Stimulated activated CD8-positive, alpha-beta memory T cell treated with anti-CD3 and anti-CD28 coated beads, Interleukin-12 subunit alpha, Interleukin-12 subunit beta, amount 100 ng/mL, for 4 hours (primary cell): Measurements from ENCODE around the gene NSUN3.
"Not testable (repeated sequence)": the region's sequence is repeated elsewhere in the genome, so short reads cannot be mapped to it uniquely, and the experiment has no call there.

Source experiments
- DNase-seq: peaks from one replicate; pipeline ENCODE4 v3.0.0-alpha.2; 2020; ENCODE audit warnings: low read depth

Gene NSUN3

DNA sequence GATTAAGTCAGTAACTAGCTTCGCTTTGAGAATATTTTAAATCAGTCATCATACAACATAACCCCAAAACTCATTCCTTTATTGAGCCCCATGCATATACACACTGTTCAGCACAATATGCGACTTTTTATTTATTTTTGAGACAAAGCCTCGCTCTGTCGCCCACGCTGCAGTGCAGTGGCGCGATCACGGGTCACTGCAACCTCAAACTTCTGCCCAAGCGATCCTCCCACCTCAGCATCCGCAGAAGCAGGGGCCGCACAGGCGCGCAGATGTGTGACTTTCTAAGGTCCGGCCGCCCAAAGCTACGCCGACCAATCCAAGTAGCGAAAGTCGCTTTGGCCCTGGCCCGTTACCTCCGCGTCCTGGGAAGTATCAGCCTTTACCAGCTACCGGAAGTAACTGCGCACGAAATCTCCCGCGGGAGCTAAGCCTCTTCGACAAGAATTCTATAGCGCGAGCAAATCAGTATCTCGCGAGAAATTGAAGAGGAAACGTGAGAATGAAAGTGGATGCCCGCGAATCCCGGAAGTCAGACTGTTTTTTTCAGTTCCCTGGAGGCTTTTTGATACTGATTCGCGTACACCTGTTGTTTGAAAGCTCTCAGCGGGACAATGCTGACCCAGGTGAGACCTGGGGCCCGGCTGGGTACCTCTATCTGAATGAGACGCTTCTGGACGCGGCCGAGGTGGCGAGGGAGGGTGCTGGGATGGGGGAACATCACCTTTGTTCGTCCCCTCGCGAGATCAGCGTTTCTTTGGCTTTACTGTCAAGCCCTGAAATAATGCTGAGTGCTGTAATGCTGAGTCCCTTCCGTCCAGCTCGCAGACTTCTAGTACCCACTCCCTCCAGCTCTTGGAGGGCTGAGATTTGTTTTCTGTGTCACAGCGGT lies at the start of gene NSUN3, which contains the start of gene DHFR2:
Gene NSUN3 (plus strand): TSS at position 549 of the 892 bp plus-strand sequence. CDS start 66 bp downstream, at position 615.
Gene DHFR2 (minus strand): TSS at position 404 of the 892 bp plus-strand sequence. CDS start 1,405 bp downstream, outside the sequence.
- DNase-seq: peak; percentile 66

DNA sequence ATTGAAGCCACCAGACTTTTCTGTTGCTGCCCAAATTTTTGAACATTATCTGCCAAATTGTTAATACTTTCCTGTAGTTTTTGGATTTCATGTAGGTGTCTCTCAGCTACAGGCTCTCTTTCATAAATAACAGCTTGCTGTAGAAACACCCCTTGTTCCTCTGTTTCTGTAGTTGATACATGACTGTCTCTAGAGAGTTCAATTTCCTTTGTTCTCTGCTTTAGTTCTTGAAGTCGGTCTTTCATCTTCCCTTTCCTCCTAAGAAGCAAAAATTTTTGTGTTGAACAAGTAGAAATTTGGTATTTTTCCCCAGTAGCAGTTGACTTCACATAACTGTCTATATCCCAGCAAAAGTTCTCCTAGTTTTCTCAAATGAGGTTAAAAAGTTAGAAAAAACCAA lies 47.8 kb upstream of the NSUN3 start:
- no peak for DNase-seq

DNA sequence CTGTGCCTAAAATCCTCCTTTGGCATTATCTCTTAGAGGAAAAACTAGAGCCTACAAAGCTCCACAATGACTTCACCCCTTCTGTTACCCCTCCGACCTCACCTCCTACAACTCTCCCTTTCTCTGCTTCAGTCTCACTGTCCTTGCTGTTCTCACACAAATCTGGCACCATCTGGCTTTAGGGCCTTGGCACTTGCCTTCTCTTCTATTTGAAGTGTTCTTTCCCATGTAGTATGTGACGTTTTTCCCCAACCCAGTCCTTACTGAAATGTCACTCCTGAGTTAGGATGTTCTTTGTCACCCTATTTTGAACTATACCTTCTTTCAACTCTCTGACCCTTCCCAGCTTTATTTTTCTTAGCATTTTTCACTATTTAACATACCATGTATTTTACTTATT lies 43.2 kb upstream of the NSUN3 start:
- DNase-seq: no peak

DNA sequence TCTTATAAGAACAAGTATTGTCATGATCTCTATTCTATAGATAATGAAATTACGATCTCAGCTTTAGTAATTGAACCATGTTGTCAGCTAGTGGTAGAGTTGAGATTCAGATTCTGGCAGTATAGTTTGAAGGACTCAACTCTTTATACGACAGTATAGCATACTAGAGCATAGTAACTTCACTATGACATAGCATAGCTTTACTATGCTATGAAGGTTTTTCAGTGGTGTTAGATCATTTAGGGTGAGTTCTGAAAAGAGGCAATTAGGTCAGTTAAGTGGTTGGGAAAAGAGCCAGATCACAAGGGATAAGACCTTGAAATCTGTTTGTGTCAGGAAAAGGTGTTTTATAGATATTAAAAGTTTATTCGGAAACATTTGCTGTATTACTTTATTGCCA lies 42.6 kb upstream of the NSUN3 start:
- DNase-seq: no peak

DNA sequence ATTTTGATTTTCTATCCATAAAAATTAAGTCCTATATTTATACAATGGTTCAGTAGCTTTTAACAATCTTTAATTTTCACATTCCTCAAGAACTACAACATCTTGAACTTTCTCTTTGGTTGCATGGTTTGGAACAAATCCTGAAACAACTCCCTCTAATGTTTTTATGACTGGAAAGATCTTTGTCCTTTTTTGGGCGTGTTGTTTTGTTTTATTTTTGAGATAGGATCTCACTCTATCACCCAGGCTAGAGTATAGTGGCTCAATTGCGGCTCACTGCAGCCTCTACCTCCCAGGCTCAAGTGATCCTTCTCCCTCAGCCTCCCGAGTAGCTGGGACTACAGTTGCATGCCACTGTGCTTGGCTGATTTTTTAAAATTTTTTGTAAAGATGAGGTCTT lies 38.5 kb upstream of the NSUN3 start:
- DNase-seq: no peak

DNA sequence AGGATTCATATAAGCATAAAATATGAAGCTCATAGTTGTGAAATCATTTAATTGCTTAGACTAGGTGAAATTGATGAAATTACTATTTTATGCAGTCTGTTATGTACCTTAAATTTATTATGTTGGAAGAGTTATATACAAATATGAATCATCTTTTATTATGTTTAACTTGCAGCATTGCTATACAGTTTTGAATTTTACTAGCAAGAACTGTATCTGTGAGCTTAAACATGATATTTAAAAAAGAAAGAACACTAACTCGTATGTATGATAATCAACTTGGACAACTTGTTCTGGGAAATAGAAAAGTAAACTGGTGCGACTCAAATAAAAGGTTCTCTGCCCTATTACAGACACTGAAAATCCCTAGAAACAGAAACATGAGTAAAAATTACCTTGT lies 36.2 kb upstream of the NSUN3 start:
- no peak for DNase-seq

DNA sequence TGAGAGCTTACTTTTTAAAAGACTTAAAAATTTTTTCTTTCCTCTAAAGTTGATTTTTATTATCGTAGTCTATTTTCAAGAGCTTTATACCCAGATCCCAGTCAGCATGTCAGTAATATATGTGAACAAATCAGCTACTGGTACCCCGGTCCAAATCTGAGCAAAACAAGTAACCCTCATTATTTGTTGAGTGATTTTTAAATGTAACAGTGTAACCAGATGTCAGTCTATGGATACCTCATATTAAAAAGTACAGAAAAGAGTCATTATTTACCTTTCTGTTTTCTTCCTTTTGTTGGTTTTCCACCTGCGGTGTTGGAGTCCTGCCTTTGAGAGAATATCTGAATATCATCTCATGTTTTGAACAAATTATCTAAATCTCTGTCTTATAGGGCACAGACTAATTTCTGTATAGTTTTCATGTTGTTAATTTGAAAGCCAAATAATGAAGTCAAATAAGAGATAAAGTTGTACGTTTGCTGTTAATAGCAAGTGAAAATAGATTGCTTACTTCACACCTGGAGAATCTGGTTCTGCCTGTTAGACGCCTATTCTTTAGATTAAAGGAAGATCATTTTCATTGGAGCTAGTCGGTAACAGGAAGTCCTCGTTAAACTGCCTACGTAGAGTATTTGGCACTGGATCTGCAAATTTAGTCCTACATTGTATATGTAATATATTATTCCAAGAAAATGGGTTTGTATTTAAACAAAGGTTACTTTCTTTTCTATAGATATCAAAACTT lies 34.6 kb upstream of the NSUN3 start, which contains the start of gene STX19:
Gene STX19 (minus strand): TSS at position 505 of the 745 bp plus-strand sequence. CDS start 13,328 bp downstream, outside the sequence.
- DNase-seq: no peak

DNA sequence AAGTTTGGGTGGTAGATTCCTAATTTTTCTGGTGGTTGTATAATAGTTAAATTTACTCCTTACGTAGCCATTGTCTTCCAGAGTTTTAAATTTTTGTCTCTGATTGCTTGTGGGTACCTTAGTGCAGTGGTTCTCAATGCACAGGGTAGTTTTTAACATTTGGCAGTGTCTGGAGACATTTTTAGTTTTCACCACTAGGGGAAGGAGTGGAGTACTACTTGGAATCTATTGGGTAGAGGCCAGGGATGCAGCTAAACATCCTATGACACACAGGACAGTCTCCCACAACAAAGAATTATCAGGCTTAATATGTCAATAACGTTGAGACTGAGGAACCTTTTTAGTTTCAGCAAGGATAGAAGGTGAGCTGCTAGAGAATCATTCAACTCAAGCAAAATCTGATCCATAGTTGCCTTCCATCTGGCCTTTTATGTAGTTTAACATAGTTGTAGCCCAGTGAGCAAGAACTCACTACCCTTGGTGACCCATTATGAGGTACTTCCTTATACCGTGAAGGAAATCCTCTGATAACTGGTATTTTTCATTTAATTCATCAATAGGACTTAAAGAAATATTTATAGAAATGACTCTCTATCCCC lies 25.9 kb upstream of the NSUN3 start:
- DNase-seq: no peak

DNA sequence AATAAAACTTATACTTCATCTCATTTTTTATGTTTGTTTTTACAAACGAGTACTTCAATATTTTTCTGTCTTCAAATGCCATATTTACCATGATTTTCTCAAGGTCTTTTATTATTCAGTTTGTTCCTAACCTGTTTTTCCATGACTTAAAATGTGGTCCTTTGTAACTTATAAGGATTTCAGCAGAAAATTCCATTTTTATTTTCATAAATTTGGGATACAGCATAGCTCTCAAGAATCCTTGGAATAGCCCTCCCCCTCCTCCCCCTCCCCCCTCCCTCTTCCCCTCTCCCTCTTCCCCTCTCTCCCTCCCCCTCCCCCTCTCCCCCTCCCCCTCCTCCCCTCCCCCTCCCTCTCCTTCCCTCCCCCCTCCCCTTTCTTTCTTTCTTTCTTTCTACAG lies 19.6 kb upstream of the NSUN3 start:
- DNase-seq: no peak

DNA sequence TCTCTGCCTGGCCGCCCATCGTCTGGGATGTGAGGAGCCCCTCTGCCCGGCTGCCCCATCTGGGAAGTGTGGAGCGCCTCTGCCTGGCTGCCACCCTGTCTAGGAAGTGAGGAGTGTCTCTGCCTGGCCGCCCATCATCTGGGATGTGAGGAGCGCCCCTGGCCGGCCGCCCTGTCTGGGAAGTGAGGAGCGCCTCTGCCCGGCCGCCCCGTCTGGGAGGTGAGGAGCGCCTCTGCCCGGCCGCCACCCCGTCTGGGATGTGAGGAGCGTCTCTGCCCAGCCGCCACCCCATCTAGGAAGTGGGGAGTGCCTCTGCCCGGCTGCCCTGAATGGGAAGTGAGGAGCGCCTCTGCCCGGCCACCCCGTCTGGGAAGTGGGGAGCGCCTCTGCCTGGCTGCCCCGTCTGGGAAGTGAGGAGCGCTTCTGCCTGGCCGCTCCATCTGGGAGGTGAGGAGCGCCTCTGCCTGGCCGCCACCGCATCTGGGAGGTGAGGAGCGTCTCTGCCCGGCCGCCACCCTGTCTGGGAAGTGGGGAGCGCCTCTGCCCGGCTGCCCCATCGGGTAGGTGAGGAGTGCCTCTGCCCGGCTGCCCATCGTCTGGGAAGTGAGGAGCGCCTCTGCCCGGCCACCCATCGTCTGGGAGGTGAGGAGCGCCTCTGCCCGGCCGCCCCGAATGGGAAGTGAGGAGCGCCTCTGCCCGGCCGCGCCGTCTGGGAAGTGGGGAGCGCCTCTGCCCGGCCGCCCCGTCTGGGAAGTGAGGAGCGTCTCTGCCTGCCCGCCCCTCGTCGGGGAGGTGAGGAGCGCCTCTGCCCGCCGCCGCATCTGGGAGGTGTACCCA lies 18.5 kb upstream of the NSUN3 start:
- not testable (repeated sequence) for DNase-seq

DNA sequence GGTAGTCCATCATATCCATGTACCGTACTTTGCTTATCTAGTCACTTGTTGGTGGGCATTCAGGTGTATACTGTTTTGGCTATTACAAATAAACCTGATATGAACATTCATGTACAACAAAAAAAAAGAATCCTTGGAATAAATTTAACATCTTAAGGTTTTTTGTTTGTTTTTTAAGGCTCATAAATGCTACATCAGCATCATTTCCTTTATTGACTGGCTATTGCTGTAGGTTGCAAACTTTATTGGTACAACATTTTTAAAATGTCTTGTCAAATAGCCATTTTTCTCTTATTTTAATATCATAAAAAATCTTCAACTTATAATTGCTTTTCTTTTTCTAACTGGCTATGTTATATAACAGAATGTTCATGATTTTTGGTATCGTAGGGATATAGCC lies 16.3 kb upstream of the NSUN3 start:
- DNase-seq: no peak

DNA sequence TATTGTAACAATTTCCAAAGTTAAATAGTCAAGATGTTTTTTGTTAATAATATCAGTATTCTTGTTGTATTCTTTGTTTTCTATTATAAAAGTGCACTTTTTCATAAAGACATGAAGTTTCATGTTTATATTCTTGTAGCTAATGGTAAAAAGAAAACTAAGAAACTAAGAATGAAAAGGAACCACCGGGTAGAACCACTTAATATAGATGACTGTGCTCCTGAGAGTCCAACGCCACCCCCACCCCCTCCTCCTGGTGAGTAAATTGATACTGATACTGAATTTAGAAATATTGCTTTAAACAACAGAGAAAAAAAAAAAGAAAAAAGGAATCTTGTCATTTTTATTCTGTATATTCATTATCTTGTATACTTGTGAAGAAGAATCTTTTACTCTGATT lies 13.6 kb upstream of the NSUN3 start:
- no peak for DNase-seq

DNA sequence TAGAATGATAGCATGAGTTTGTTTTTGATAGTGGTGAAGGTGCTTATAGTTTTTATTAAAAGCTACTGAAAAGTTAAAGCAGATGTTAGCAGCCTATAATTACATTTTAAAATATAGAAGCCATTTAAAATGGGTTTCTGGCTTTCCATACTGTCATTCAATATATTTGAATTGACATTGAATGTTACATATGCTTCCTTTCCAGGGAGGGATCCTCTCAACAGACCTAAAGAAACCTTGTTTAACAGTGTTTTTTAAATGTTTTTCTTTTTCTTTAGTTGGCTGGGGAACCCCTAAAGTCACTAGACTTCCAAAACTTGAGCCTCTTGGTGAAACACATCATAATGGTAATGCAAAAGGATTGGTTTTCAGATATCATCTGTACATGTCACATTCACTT lies 12.3 kb upstream of the NSUN3 start:
- no peak for DNase-seq

DNA sequence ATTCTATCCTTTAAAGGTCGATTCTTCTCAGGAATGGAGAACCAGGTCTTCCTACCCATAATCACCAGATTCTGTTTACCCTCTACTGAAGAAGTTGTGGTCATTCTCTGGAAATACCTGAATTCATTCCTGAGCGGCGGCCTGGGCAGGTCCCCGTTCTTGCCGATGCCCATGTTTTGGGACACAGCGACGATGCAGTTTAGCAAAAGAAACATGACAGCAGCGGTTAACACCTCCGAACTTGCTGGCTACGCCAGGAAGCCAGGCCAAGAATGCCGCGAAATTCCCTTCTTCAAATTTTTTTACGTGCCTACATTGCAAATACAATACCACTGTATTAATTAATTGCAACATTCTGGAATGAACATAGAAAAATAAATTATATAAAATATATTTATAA lies 1.6 kb upstream of the NSUN3 start:
- no peak for DNase-seq

DNA sequence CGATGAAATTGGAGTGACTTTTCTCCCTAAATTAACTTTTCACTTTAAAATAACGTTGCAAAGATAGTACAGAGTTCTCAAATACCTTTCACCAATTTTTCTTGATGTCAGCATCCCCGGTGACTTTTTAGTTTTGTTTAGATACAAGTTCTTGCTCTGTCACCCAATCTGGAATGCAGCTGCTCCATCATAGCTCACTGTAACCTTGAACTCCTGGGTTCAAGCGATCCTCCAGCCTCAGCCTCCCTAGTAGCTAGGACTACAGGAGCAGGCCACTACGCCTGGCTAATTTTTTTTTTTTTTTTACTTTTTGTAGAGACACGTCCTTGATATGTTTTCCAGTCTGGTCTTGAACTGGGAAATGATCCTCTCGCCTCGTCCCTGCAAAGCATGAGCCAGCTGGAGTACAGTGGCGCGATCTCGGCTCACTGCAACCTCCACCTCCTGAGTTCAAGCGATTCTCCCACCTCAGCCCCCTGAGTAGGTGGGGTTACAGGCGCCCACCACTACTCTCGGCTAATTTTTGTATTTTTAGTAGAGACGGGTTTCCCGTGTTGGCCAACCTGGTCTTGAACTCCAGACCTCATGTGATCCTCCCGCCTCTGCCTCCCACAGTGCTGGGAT lies 747 bp downstream of the NSUN3 start:
- no peak for DNase-seq

DNA sequence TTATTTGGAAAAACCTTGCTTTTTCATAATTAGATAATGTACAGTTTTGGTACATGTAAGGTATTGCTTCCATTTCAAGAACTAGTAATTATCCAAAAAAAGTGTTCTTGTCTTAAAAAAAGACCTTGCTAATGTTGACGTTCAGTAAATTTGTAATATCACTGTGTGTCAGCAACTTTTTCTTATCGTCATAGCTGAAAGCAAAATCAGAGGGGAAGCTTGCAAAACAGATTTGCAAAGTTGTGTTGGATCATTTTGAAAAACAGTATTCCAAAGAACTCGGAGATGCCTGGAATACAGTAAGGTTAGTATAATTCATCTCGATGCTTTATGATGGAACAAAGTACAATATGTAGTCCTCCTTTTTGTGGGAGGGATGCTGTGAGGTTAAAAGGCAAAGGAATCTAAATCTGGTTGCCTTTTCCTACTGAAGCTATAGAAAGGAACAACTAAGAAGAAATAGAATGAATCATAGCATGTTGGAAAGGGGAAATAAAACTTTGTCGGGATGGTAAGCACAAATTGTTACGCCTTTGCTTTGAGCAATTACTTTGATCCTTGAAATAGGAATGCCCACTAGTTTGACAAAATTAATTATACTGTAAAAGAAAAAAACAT lies 1.5 kb downstream of the NSUN3 start:
- no peak for DNase-seq

DNA sequence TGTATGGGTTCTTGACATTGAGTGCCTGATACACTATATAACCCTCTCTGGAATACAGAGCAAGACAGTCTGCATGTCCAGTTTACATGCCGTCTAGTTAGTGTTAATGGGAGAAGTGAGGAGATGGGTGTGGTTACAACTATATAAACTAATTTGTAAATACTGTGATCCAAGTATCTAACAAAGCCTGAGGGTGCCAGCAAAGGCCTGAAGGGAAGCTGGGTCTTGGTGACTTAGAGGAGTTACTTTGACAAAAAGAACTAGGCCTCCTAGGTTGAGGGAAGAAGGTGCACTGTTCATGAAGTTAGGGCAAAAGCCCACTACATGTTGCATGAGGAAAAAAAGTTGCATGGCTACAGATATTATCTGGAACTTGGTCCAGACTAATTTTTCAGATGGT lies 2.3 kb downstream of the NSUN3 start:
- DNase-seq: no peak

DNA sequence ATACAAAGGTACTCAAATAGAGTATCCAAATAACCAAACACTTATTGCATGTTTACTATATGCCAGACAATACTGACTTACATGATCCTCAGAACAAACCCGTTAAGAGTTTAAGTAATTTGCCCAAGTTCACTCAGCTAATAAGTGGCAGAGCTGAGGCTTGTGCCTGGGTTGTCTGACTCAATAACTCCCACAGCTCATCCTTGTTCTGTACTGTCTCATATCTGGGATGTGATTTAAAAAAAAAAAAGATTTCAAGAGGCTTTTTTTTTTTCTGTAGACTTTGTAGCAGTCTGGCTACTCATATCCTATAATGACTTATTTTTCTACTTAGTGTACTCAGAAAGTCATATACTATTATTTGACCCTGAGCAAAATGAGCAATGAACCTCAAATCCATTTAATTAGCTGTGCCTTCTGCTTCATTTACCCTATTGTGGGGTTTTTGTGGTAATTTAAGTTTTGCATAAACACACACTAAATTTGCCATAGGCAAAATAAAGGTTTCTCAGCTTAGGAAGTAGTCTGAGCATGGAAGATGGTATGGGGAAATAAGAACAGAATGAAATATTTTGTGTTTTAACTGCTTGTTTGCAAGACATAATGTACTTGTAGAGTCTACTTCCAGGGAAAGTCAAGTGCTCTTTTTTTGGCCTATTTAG lies 3.1 kb downstream of the NSUN3 start:
- DNase-seq: no peak

DNA sequence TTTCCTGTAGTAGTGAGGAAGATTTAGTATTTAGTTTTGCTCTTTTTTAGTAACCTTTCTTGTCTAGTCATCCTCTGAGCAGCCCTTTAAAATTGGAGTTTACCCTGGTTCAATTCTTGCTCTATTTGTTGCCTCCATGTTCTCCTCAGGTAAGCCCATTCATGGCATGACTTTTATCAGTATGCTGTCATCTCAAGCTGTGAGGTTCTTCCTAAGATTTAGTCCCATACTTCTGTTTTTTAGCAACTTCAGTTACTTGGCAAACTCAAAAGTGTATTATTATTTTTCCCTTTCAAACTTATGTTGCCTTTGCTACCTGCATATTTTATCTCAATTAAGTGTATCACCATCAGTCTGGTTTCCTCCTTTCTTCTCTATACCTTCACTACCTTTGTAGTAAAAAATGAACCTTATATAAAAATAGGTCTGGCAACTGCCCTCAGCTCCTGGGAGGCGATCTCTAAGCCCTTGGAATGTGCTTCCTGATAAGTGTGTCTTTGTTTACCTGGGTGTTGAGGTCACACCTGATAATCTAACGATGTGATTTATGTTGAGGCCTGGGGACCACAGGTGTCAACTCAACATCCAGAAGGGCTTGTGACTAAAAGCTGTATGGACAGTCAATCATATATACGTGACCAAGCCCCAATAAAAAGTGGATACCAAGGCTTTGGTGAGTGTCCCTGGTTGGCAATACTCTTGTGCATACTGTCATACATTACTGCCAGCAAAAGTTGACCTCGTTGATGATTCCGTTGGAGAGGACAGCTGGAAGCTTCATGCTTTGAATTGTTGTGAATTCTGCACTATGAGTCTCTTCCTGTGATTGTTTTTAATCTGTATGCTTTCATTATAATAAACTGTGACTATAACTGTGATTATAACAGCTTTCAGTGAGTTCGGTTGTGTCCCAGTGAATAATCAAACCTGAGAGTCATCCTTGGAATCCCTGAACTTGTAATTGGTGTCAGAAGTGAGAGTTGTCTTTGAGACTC lies 3.9 kb downstream of the NSUN3 start:
- no peak for DNase-seq
